ENCODE results near the gene ARL13B.

The ARL13B gene

DNA sequence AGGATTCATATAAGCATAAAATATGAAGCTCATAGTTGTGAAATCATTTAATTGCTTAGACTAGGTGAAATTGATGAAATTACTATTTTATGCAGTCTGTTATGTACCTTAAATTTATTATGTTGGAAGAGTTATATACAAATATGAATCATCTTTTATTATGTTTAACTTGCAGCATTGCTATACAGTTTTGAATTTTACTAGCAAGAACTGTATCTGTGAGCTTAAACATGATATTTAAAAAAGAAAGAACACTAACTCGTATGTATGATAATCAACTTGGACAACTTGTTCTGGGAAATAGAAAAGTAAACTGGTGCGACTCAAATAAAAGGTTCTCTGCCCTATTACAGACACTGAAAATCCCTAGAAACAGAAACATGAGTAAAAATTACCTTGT is 46.7 kb downstream of the ARL13B start:
- TF ChIP-seq, protein P1, sequence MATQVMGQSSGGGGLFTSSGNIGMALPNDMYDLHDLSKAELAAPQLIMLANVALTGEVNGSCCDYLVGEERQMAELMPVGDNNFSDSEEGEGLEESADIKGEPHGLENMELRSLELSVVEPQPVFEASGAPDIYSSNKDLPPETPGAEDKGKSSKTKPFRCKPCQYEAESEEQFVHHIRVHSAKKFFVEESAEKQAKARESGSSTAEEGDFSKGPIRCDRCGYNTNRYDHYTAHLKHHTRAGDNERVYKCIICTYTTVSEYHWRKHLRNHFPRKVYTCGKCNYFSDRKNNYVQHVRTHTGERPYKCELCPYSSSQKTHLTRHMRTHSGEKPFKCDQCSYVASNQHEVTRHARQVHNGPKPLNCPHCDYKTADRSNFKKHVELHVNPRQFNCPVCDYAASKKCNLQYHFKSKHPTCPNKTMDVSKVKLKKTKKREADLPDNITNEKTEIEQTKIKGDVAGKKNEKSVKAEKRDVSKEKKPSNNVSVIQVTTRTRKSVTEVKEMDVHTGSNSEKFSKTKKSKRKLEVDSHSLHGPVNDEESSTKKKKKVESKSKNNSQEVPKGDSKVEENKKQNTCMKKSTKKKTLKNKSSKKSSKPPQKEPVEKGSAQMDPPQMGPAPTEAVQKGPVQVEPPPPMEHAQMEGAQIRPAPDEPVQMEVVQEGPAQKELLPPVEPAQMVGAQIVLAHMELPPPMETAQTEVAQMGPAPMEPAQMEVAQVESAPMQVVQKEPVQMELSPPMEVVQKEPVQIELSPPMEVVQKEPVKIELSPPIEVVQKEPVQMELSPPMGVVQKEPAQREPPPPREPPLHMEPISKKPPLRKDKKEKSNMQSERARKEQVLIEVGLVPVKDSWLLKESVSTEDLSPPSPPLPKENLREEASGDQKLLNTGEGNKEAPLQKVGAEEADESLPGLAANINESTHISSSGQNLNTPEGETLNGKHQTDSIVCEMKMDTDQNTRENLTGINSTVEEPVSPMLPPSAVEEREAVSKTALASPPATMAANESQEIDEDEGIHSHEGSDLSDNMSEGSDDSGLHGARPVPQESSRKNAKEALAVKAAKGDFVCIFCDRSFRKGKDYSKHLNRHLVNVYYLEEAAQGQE (IDR thresholded peaks at IDR 0.05; ENCODE audit: insufficient read depth in 1 of 2, low read depth in 2 of 2, low read length in 2 of 2), result no peak
- TF ChIP-seq SIN3A (IDR thresholded peaks at IDR 0.05; ENCODE audit: borderline replicate concordance, insufficient read depth, low read length) (no peak), POLR2AphosphoS5 (IDR thresholded peaks at IDR 0.05; ENCODE audit: low read depth, low read length) (no peak), TAF1 (IDR thresholded peaks at IDR 0.05; ENCODE audit: borderline replicate concordance, insufficient read depth, low read length) (no peak), FOXP2 (optimal IDR thresholded peaks at IDR 0.05; ENCODE audit: borderline replicate concordance, extremely low read depth, extremely low read length, insufficient read depth) (no peak)

DNA sequence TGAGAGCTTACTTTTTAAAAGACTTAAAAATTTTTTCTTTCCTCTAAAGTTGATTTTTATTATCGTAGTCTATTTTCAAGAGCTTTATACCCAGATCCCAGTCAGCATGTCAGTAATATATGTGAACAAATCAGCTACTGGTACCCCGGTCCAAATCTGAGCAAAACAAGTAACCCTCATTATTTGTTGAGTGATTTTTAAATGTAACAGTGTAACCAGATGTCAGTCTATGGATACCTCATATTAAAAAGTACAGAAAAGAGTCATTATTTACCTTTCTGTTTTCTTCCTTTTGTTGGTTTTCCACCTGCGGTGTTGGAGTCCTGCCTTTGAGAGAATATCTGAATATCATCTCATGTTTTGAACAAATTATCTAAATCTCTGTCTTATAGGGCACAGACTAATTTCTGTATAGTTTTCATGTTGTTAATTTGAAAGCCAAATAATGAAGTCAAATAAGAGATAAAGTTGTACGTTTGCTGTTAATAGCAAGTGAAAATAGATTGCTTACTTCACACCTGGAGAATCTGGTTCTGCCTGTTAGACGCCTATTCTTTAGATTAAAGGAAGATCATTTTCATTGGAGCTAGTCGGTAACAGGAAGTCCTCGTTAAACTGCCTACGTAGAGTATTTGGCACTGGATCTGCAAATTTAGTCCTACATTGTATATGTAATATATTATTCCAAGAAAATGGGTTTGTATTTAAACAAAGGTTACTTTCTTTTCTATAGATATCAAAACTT is 48.3 kb downstream of the ARL13B start, which contains the start of gene STX19:
Gene STX19 (minus strand): TSS at position 505 of the 745 bp plus-strand sequence. CDS start 13,328 bp downstream, outside the sequence.
- TF ChIP-seq FOXP2 (optimal IDR thresholded peaks at IDR 0.05; ENCODE audit: borderline replicate concordance, extremely low read depth, extremely low read length, insufficient read depth), result no peak
- TF ChIP-seq SIN3A (IDR thresholded peaks at IDR 0.05; ENCODE audit: borderline replicate concordance, insufficient read depth, low read length), result no peak
- TF ChIP-seq, protein P1 (IDR thresholded peaks at IDR 0.05; ENCODE audit: insufficient read depth in 1 of 2, low read depth in 2 of 2, low read length in 2 of 2), result no peak
- TF ChIP-seq TAF1 (IDR thresholded peaks at IDR 0.05; ENCODE audit: borderline replicate concordance, insufficient read depth, low read length), result no peak
- TF ChIP-seq POLR2AphosphoS5 (IDR thresholded peaks at IDR 0.05; ENCODE audit: low read depth, low read length), result no peak

DNA sequence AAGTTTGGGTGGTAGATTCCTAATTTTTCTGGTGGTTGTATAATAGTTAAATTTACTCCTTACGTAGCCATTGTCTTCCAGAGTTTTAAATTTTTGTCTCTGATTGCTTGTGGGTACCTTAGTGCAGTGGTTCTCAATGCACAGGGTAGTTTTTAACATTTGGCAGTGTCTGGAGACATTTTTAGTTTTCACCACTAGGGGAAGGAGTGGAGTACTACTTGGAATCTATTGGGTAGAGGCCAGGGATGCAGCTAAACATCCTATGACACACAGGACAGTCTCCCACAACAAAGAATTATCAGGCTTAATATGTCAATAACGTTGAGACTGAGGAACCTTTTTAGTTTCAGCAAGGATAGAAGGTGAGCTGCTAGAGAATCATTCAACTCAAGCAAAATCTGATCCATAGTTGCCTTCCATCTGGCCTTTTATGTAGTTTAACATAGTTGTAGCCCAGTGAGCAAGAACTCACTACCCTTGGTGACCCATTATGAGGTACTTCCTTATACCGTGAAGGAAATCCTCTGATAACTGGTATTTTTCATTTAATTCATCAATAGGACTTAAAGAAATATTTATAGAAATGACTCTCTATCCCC is 57.1 kb downstream of the ARL13B start:
- TF ChIP-seq TAF1 (IDR thresholded peaks at IDR 0.05; ENCODE audit: borderline replicate concordance, insufficient read depth, low read length) (no peak), FOXP2 (optimal IDR thresholded peaks at IDR 0.05; ENCODE audit: borderline replicate concordance, extremely low read depth, extremely low read length, insufficient read depth) (no peak), POLR2AphosphoS5 (IDR thresholded peaks at IDR 0.05; ENCODE audit: low read depth, low read length) (no peak), SIN3A (IDR thresholded peaks at IDR 0.05; ENCODE audit: borderline replicate concordance, insufficient read depth, low read length) (no peak)
- TF ChIP-seq, protein P1 (IDR thresholded peaks at IDR 0.05; ENCODE audit: insufficient read depth in 1 of 2, low read depth in 2 of 2, low read length in 2 of 2), result no peak

DNA sequence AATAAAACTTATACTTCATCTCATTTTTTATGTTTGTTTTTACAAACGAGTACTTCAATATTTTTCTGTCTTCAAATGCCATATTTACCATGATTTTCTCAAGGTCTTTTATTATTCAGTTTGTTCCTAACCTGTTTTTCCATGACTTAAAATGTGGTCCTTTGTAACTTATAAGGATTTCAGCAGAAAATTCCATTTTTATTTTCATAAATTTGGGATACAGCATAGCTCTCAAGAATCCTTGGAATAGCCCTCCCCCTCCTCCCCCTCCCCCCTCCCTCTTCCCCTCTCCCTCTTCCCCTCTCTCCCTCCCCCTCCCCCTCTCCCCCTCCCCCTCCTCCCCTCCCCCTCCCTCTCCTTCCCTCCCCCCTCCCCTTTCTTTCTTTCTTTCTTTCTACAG is 63.3 kb downstream of the ARL13B start:
- no peak for TF ChIP-seq TAF1 (IDR thresholded peaks at IDR 0.05; ENCODE audit: borderline replicate concordance, insufficient read depth, low read length)
- no peak for TF ChIP-seq POLR2AphosphoS5 (IDR thresholded peaks at IDR 0.05; ENCODE audit: low read depth, low read length)
- TF ChIP-seq, protein P1 (IDR thresholded peaks at IDR 0.05; ENCODE audit: insufficient read depth in 1 of 2, low read depth in 2 of 2, low read length in 2 of 2), result no peak
